Trophoblast cell (in vitro differentiated cells and primary cell): ENCODE data around the gene PLPPR3.

ENCODE experiments used
- DNase-seq, 2 donors: peaks; one replicate each; pipeline ENCODE4 v3.0.0-alpha.2; 2016
- H2AFZ ChIP-seq: 2 replicates; pipeline ENCODE4 v1.6.1; 2013; ENCODE audit warnings: low read length, moderate library complexity, mild to moderate bottlenecking; ENCODE audit not compliant: insufficient read depth, poor library complexity
- H2AK5ac ChIP-seq: 2 replicates; pipeline ENCODE4 v1.6.1; 2013; ENCODE audit warnings: mild to moderate bottlenecking, low read length
- H2BK120ac ChIP-seq: 2 replicates; pipeline ENCODE4 v1.6.1; 2013; ENCODE audit warnings: low read length, mild to moderate bottlenecking, moderate library complexity; ENCODE audit not compliant: insufficient read depth, poor library complexity
- H2BK12ac ChIP-seq: 2 replicates; pipeline ENCODE4 v1.6.1; 2013; ENCODE audit warnings: mild to moderate bottlenecking, low read length, moderate library complexity
- H2BK5ac ChIP-seq: 2 replicates; pipeline ENCODE4 v1.6.1; 2013; ENCODE audit warnings: low read length, low read depth, moderate library complexity, mild to moderate bottlenecking; ENCODE audit not compliant: poor library complexity
- H3K14ac ChIP-seq: 2 replicates; pipeline ENCODE4 v1.6.1; 2013; ENCODE audit warnings: mild to moderate bottlenecking, low read length
- H3K18ac ChIP-seq: 2 replicates; pipeline ENCODE4 v1.6.1; 2013; ENCODE audit warnings: mild to moderate bottlenecking, low read length
- H3K23ac ChIP-seq: 2 replicates; pipeline ENCODE4 v1.6.1; 2013; ENCODE audit warnings: low read length
- H3K27ac ChIP-seq: 2 replicates; pipeline ENCODE4 v1.5.1; 2013; ENCODE audit warnings: low read depth, mild to moderate bottlenecking, inconsistent platforms, low read length, moderate library complexity
- H3K27me3 ChIP-seq: 2 replicates; pipeline ENCODE4 v1.6.1; 2013; ENCODE audit warnings: inconsistent platforms, mild to moderate bottlenecking, low read length, moderate library complexity; ENCODE audit not compliant: insufficient read depth
- H3K36me3 ChIP-seq, 2 experiments: 1 replicate in 1 of 2; 2 replicates in 1 of 2; pipeline ENCODE4 v1.6.1; 2013; ENCODE audit warnings: low read length in 2 of 2, mild to moderate bottlenecking in 2 of 2, moderate library complexity in 1 of 2; ENCODE audit not compliant: insufficient read depth in 2 of 2, control insufficient read depth in 1 of 2
- H3K4ac ChIP-seq: 2 replicates; pipeline ENCODE4 v1.6.1; 2013; ENCODE audit warnings: low read depth, mild to moderate bottlenecking, low read length, moderate library complexity
- H3K4me1 ChIP-seq, 2 experiments: 1 replicate in 1 of 2; 2 replicates in 1 of 2; pipeline ENCODE4 v1.6.1; 2013; ENCODE audit warnings: low read length in 2 of 2, mild to moderate bottlenecking in 2 of 2, moderate library complexity in 1 of 2; ENCODE audit not compliant: insufficient read depth in 2 of 2, control insufficient read depth in 1 of 2
- H3K4me2 ChIP-seq: 2 replicates; pipeline ENCODE4 v1.6.1; 2013; ENCODE audit warnings: inconsistent platforms, mild to moderate bottlenecking, low read length, moderate library complexity
- H3K4me3 ChIP-seq: 2 replicates; pipeline ENCODE4 v1.5.1; 2013; ENCODE audit warnings: mild to moderate bottlenecking, low read depth, low read length, inconsistent platforms
- H3K79me1 ChIP-seq: one replicate; pipeline ENCODE4 v1.6.1; 2013; ENCODE audit warnings: low read length
- H3K79me2 ChIP-seq: 2 replicates; pipeline ENCODE4 v1.6.1; 2013; ENCODE audit warnings: low read length, mild to moderate bottlenecking; ENCODE audit not compliant: control insufficient read depth, insufficient read depth, poor library complexity
- H3K9ac ChIP-seq: 2 replicates; pipeline ENCODE4 v1.6.1; 2013; ENCODE audit warnings: mild to moderate bottlenecking, low read length
- H3K9me3 ChIP-seq: 2 replicates; pipeline ENCODE4 v1.6.1; 2013; ENCODE audit warnings: low read depth, mild to moderate bottlenecking, control low read depth, inconsistent platforms, low read length; ENCODE audit not compliant: insufficient read depth
- H4K12ac ChIP-seq: 2 replicates; pipeline ENCODE4 v1.6.1; 2013; ENCODE audit warnings: low read depth, mild to moderate bottlenecking, low read length, moderate library complexity
- H4K8ac ChIP-seq: 2 replicates; pipeline ENCODE4 v1.6.1; 2013; ENCODE audit warnings: low read depth, mild to moderate bottlenecking, low read length, moderate library complexity
- H4K91ac ChIP-seq: one replicate; pipeline ENCODE4 v1.6.1; 2013; ENCODE audit warnings: low read depth, mild to moderate bottlenecking, low read length, moderate library complexity
- WGBS: extraction: QIAGEN DNeasy Blood & Tissue Kit; methylation state at CpG from one replicate; pipeline ENCODE4 v1.1.7; 2013; ENCODE audit warnings: missing lambda C conversion rate; ENCODE audit not compliant: insufficient read length, insufficient coverage; ENCODE audit errors: extremely low coverage; 5-methylcytosine and 5-hydroxymethylcytosine counted together

PLPPR3 gene

DNA sequence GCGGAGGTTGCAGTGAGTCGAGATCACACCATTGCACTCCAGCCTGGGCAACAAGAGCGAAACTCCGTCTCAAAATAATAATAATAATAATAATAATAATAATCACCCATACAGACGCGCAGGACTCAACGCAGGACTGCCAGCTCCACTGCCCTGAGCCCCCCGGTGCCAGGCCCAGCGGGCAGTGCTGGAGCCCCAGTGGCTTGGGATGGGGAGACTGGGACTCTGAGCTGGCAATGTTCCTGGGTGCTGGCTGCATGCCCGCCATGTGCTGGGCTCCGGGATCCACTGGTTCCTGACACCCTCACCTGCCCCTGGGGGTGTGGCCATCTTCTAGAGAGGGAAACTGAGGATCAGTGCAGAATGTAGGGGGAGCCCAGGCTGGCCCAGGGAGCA is 5.6 kb upstream of the PLPPR3 start:
- Histone ChIP-seq H3K4me1 (peaks cover 3 to 6% of the 10 kb centered on the region in 2 experiments), H3K4me3 (no peak overlapping the region), H3K4ac (no peak overlapping the region), H2BK5ac (no peak overlapping the region), H2BK120ac (no peak overlapping the region), H4K12ac (no peak overlapping the region), H3K36me3 (no peaks in the 10 kb centered on the region), H2AFZ (no peak overlapping the region), H3K27me3 (no peaks in the 10 kb centered on the region), H4K91ac (no peak overlapping the region), H3K9me3 (peaks cover 3% of the 10 kb centered on the region), H2AK5ac (no peak overlapping the region), H3K79me1 (peaks cover 2% of the 10 kb centered on the region), H3K27ac (no peak overlapping the region), H3K23ac (no peak overlapping the region), H3K14ac (no peak overlapping the region), H3K4me2 (no peak overlapping the region), H3K79me2 (no peaks in the 10 kb centered on the region), H4K8ac (no peak overlapping the region), H2BK12ac (no peak overlapping the region), H3K9ac (no peak overlapping the region), H3K18ac (no peak overlapping the region)
- DNase-seq: no peak
- WGBS: no CpG with 5 or more reads among the region's 11 CpGs

DNA sequence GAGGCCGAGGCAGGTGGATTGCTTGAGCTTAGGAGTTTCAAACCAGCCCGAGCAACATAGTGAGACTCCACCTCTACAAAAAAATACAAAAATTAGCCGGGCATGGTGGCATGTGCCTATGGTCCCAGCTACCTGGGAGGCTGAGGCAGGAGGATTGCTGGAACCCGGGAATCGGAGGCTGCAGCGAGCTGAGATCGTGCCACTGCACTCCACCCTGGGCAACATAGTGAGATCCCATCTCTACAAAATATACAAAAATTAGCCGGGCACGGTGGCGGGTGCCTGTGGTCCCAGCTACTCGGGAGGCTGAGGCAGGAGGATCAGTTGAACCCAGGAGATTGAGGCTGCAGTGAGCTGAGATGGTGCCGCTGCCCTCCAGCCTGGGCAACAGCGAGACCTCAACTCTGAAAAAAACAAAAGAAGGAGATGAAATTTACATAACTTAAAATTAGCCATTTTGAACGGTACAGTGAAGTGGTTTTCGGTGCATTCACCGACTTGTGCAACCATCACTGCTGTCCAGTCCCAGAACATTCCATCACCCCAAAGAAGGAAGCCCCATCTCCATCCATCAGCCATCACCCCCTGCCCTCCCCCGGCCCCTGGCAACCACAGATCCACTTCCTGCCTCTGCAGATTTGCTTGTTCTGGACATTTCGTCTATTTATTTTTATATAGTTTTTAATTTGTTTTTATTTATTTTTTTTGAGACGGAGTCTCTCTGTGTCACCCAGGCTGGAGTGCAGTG is 4.3 kb upstream of the PLPPR3 start:
- Histone ChIP-seq H3K18ac (no peak overlapping the region), H2AK5ac (no peak overlapping the region), H3K4me3 (no peak overlapping the region), H3K36me3 (no peaks in the 10 kb centered on the region), H2AFZ (no peak overlapping the region), H3K9ac (no peak overlapping the region), H3K79me1 (peaks cover 7% of the 10 kb centered on the region), H4K12ac (no peak overlapping the region), H2BK120ac (no peak overlapping the region), H3K4me2 (no peak overlapping the region), H3K23ac (no peak overlapping the region), H2BK12ac (no peak overlapping the region), H3K79me2 (no peaks in the 10 kb centered on the region), H4K8ac (no peak overlapping the region), H3K27ac (no peak overlapping the region), H3K14ac (no peak overlapping the region), H3K4ac (no peak overlapping the region), H3K4me1 (peaks cover 3 to 6% of the 10 kb centered on the region in 2 experiments), H3K27me3 (no peaks in the 10 kb centered on the region), H3K9me3 (peaks cover 3% of the 10 kb centered on the region), H2BK5ac (no peak overlapping the region), H4K91ac (no peak overlapping the region)
- WGBS: no CpG with 5 or more reads among the region's 19 CpGs
- no peak for DNase-seq

- Histone ChIP-seq H3K36me3 (no peaks in the 10 kb centered on the region), H3K4me1 (peaks cover 6% of the 10 kb centered on the region in 2 experiments), H2AK5ac (no peak overlapping the region), H2BK12ac (no peak overlapping the region), H3K9me3 (peaks cover 3% of the 10 kb centered on the region), H2BK5ac (no peak overlapping the region), H3K23ac (no peak overlapping the region), H3K4me3 (no peak overlapping the region), H4K12ac (no peak overlapping the region), H3K4me2 (no peak overlapping the region), H3K9ac (no peak overlapping the region), H3K27me3 (no peaks in the 10 kb centered on the region), H3K79me2 (no peaks in the 10 kb centered on the region), H3K27ac (no peak overlapping the region), H2BK120ac (no peak overlapping the region), H2AFZ (no peak overlapping the region), H3K14ac (no peak overlapping the region), H3K79me1 (peaks cover 7% of the 10 kb centered on the region), H3K4ac (no peak overlapping the region), H4K8ac (no peak overlapping the region), H4K91ac (no peak overlapping the region), H3K18ac (no peak overlapping the region)
- WGBS: no CpG with 5 or more reads among the region's 15 CpGs
- no peak for DNase-seq
These were observed 3.1 kb upstream of the PLPPR3 start for GRCh38 chr19:824885-825284.

- WGBS: no CpG with 5 or more reads among the region's 12 CpGs
- no peak overlapping the region for H3K23ac ChIP-seq
- no peak overlapping the region for H3K18ac ChIP-seq
- DNase-seq: no peak
- no peak overlapping the region for H2BK5ac ChIP-seq
- H3K79me2 ChIP-seq: no peaks in the 10 kb centered on the region
- H4K8ac ChIP-seq: no peak overlapping the region
- H3K14ac ChIP-seq: no peak overlapping the region
- no peak overlapping the region for H2BK12ac ChIP-seq
- no peak overlapping the region for H3K27ac ChIP-seq
- no peak overlapping the region for H3K9ac ChIP-seq
- no peak overlapping the region for H2AK5ac ChIP-seq
- H4K12ac ChIP-seq: no peak overlapping the region
- H3K9me3 ChIP-seq: peaks cover 3% of the 10 kb centered on the region
- no peak overlapping the region for H2AFZ ChIP-seq
- peaks cover 6% of the 10 kb centered on the region in 2 experiments for H3K4me1 ChIP-seq
- H3K36me3 ChIP-seq: no peaks in the 10 kb centered on the region
- no peak overlapping the region for H3K4ac ChIP-seq
- H2BK120ac ChIP-seq: no peak overlapping the region
- no peaks in the 10 kb centered on the region for H3K27me3 ChIP-seq
- no peak overlapping the region for H4K91ac ChIP-seq
- H3K79me1 ChIP-seq: peaks cover 7% of the 10 kb centered on the region
- no peak overlapping the region for H3K4me2 ChIP-seq
- no peak overlapping the region for H3K4me3 ChIP-seq
These were observed 1.9 kb upstream of the PLPPR3 start for GRCh38 chr19:823565-824121.
